HCT116 (cell line): Measurements from ENCODE around the gene AHRR.

Experiments
- ATF3 ChIP-seq: IDR thresholded peaks from 2 replicates; pipeline ENCODE4 v1.6.1; 2012
- CEBPB ChIP-seq: IDR thresholded peaks from 2 replicates; pipeline ENCODE4 v1.6.1; 2012; ENCODE audit warnings: low read depth
- EGR1 ChIP-seq: IDR thresholded peaks from 2 replicates; pipeline ENCODE4 v1.6.1; 2012; ENCODE audit warnings: low read depth
- JUND ChIP-seq: IDR thresholded peaks from 2 replicates; pipeline ENCODE4 v1.6.1; 2012
- POLR2AphosphoS5 ChIP-seq: IDR thresholded peaks from 2 replicates; pipeline ENCODE4 v1.6.1; 2011; ENCODE audit warnings: mild to moderate bottlenecking, low read depth, low read length, moderate library complexity
- RAD21 ChIP-seq: IDR thresholded peaks from 2 replicates; pipeline ENCODE4 v1.6.1; 2012; ENCODE audit warnings: low read depth, mild to moderate bottlenecking
- SIN3A ChIP-seq: IDR thresholded peaks from 2 replicates; pipeline ENCODE4 v1.6.1; 2012; ENCODE audit warnings: low read depth
- SP1 ChIP-seq: IDR thresholded peaks from 2 replicates; pipeline ENCODE4 v1.6.1; 2012; ENCODE audit warnings: low read depth
- SRF ChIP-seq: IDR thresholded peaks from 2 replicates; pipeline ENCODE4 v1.6.1; 2012; ENCODE audit warnings: low read depth
- TCF7L2 ChIP-seq: IDR thresholded peaks from 2 replicates; pipeline ENCODE4 v1.7.0; 2011; ENCODE audit warnings: borderline replicate concordance, inconsistent platforms; ENCODE audit not compliant: insufficient read depth, insufficient read length; ENCODE audit errors: extremely low read depth
- ZNF274 ChIP-seq: fragments of 200-500 bp; sonication (Bioruptor generic); IDR thresholded peaks from 2 replicates; pipeline ENCODE4 v1.6.1; 2014; ENCODE audit warnings: mild to moderate bottlenecking, low read depth, low read length, inconsistent platforms
- TF ChIP-seq, protein P1 (sequence below): IDR thresholded peaks from 2 replicates; pipeline ENCODE4 v1.6.1; 2012
- TF ChIP-seq, protein P2 (sequence below), 3 experiments: fragments of 200-600 bp in 1 of 3; sonication (generic) in 1 of 3; IDR thresholded peaks in 2 of 3; conservative IDR thresholded peaks in 1 of 3; 2 replicates each; pipeline ENCODE4 v1.5.1; 2012 to 2017; ENCODE audit warnings: low read depth in 2 of 3, low read length in 2 of 3, antibody characterized with exemption in 1 of 3, borderline replicate concordance in 1 of 3, control low read depth in 1 of 3, mild to moderate bottlenecking in 1 of 3, mixed read lengths in 1 of 3, mixed run types in 1 of 3, moderate library complexity in 1 of 3; ENCODE audit not compliant: insufficient read depth in 1 of 3

DNA sequence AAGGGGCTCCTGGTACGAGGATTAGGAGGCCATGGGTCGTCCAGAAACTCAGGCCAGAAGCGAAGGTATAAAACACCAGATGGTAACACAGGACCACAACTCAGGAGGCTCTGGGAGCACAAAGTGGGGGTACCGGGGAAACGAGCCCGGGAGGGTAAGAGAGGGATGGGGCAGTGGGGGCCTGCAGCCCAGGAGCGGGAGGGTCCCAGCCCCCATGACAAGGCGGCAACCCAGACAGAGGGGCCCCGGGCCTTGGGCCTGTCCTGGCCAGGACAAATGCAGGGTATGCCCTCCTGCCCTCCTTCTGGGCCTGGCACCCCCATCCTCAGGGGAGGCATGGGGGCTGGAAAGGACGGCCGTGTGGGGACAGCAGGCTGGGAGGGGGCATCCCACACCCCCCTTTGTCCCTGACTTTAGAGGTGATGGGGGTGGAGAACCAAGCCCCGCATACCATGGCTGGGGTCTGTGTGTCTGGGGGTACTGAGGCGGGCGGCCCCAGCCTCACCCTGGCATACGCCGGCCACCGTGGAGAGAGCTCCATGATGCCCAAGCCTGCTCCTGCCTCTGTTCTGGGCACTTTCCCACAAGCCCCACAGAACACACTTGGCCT, 74.5 kb downstream of the AHRR start:
- TF ChIP-seq, protein P1, sequence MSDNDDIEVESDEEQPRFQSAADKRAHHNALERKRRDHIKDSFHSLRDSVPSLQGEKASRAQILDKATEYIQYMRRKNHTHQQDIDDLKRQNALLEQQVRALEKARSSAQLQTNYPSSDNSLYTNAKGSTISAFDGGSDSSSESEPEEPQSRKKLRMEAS: no peak
- TF ChIP-seq, protein P2, sequence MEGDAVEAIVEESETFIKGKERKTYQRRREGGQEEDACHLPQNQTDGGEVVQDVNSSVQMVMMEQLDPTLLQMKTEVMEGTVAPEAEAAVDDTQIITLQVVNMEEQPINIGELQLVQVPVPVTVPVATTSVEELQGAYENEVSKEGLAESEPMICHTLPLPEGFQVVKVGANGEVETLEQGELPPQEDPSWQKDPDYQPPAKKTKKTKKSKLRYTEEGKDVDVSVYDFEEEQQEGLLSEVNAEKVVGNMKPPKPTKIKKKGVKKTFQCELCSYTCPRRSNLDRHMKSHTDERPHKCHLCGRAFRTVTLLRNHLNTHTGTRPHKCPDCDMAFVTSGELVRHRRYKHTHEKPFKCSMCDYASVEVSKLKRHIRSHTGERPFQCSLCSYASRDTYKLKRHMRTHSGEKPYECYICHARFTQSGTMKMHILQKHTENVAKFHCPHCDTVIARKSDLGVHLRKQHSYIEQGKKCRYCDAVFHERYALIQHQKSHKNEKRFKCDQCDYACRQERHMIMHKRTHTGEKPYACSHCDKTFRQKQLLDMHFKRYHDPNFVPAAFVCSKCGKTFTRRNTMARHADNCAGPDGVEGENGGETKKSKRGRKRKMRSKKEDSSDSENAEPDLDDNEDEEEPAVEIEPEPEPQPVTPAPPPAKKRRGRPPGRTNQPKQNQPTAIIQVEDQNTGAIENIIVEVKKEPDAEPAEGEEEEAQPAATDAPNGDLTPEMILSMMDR (IDR thresholded peaks at IDR 0.05 in 2 of 3, conservative IDR thresholded peaks at IDR 0.05 in 1 of 3; ENCODE audit: borderline replicate concordance in 1 of 3, insufficient read depth in 1 of 3, low read depth in 2 of 3, low read length in 2 of 3): no peak
- no peak for TF ChIP-seq SRF
- TF ChIP-seq CEBPB: no peak
- no peak for TF ChIP-seq ATF3
- TF ChIP-seq POLR2AphosphoS5: no peak
- TF ChIP-seq JUND: no peak
- no peak for TF ChIP-seq RAD21
- no peak for TF ChIP-seq SP1
- TF ChIP-seq SIN3A: no peak
- no peak for TF ChIP-seq ZNF274
- no peak for TF ChIP-seq TCF7L2
- TF ChIP-seq EGR1: no peak
